ENCODE data around the gene SLC6A3.
"Not testable (repeated sequence)": the region's sequence is repeated elsewhere in the genome, so short reads cannot be mapped to it uniquely, and the experiment has no call there.

SLC6A3 gene

DNA sequence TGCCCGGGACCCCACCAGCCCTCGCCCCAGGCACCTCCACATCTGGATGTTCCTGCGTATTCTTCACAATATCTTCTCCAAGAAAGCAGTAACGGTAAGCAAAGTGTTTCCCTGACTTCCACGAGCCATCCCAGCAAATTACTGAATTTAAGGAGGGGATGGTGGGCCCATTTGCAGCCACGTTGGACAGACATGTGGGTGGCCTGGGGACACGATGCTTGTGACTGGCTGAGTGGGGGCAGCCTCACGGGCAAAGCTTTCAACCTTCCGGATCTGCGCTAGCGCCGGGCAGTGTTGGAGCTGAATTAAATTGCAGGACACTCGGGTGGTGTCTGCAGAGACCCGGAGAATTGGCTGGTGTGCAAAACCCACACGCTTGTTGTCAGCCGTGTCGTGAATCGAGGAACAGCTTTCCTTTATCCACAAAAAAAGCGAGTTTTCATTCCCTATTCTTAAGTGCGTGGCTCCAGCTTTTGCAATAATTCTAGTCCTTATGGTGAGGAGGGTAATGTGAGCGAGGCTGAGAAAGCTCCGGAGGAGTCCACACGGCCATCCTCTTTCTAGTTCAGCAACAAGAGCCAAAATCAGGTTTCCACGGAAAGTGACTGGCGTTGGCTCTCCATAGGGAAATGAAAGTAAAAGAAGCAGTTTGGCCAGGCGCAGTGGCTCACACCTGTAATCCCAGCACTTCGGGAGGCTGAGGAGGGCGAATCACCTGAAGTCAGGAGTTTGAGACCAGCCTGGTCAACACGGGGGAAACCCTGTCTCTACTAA lies 82.8 kb downstream of the SLC6A3 start:
- H3K18ac ChIP-seq (ENCODE audit: low read length), result no peak overlapping the region
- no peak overlapping the region for H3K56ac ChIP-seq (ENCODE audit: low read length)
- H3K4me1 ChIP-seq (ENCODE audit: control insufficient read depth, low read depth, low read length), result no peaks in the 10 kb centered on the region
- no peak overlapping the region for H2BK120ac ChIP-seq (ENCODE audit: low read depth, low read length)
- H3K23ac ChIP-seq (ENCODE audit: low read length), result no peak overlapping the region
- H2BK5ac ChIP-seq (ENCODE audit: low read length), result no peak overlapping the region
- H3K4me2 ChIP-seq (ENCODE audit: low read length), result no peak overlapping the region
- no peak overlapping the region for H3K9ac ChIP-seq (ENCODE audit: low read length)
- no peak for DNase-seq
- H4K8ac ChIP-seq (ENCODE audit: low read depth, low read length), result no peak overlapping the region
- no peaks in the 10 kb centered on the region for H3K79me2 ChIP-seq (ENCODE audit: control insufficient read depth, insufficient read depth, low read length)
- H3K4me3 ChIP-seq (ENCODE audit: low read length), result no peak overlapping the region
- no peak overlapping the region for H4K5ac ChIP-seq (ENCODE audit: low read length)
- no peak overlapping the region for H2BK15ac ChIP-seq (replicated peaks; ENCODE audit: low read depth)
- H2AK5ac ChIP-seq (ENCODE audit: low read length), result no peak overlapping the region
- H3K4ac ChIP-seq (ENCODE audit: low read depth, low read length), result no peak overlapping the region
- no peaks in the 10 kb centered on the region for H3K27me3 ChIP-seq (ENCODE audit: insufficient read depth, low read length, poor library complexity)
- H3K27ac ChIP-seq (ENCODE audit: low read depth, low read length), result no peak overlapping the region
- H3K36me3 ChIP-seq (ENCODE audit: control insufficient read depth, insufficient read depth, low read length), result no peaks in the 10 kb centered on the region
- H3K79me1 ChIP-seq (ENCODE audit: low read length), result no peaks in the 10 kb centered on the region
- WGBS (ENCODE audit: extremely low coverage, insufficient coverage, low lambda C conversion rate), result no CpG with 5 or more reads among the region's 29 CpGs

DNA sequence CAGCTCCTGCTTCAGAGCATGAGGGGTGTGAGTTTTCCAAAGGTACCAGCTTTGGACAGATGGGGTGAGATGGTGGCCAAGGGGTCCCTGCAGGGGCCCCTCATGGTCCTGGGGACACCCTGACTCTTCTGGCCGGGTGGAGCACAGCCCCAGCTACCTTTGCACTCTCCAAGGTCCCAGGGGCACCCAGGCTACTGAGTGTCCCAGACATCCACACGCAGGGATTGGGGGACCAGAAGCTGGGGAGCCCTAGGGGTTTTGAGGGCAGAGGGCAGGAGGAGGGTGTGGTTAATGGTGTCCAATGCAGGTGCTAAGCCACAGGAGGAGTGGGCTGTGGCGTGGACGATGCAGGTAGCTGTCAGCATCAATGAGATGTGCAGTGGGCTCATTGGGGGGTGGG lies 84.4 kb downstream of the SLC6A3 start:
- H3K27me3 ChIP-seq (ENCODE audit: insufficient read depth, low read length, poor library complexity), result no peaks in the 10 kb centered on the region
- no peak overlapping the region for H3K4me3 ChIP-seq (ENCODE audit: low read length)
- no peak overlapping the region for H3K27ac ChIP-seq (ENCODE audit: low read depth, low read length)
- H2BK120ac ChIP-seq (ENCODE audit: low read depth, low read length), result no peak overlapping the region
- no peak overlapping the region for H3K4me2 ChIP-seq (ENCODE audit: low read length)
- no peak overlapping the region for H3K23ac ChIP-seq (ENCODE audit: low read length)
- no peak overlapping the region for H2AK5ac ChIP-seq (ENCODE audit: low read length)
- no peak overlapping the region for H3K9ac ChIP-seq (ENCODE audit: low read length)
- no peak overlapping the region for H3K4ac ChIP-seq (ENCODE audit: low read depth, low read length)
- WGBS (ENCODE audit: extremely low coverage, insufficient coverage, low lambda C conversion rate), result no CpG with 5 or more reads among the region's 4 CpGs
- H2BK15ac ChIP-seq (replicated peaks; ENCODE audit: low read depth), result no peak overlapping the region
- no peak overlapping the region for H3K18ac ChIP-seq (ENCODE audit: low read length)
- no peak for DNase-seq
- H3K4me1 ChIP-seq (ENCODE audit: control insufficient read depth, low read depth, low read length), result no peaks in the 10 kb centered on the region
- no peak overlapping the region for H4K8ac ChIP-seq (ENCODE audit: low read depth, low read length)
- H2BK5ac ChIP-seq (ENCODE audit: low read length), result no peak overlapping the region
- H4K5ac ChIP-seq (ENCODE audit: low read length), result no peak overlapping the region
- no peaks in the 10 kb centered on the region for H3K79me1 ChIP-seq (ENCODE audit: low read length)
- no peak overlapping the region for H3K56ac ChIP-seq (ENCODE audit: low read length)
- H3K79me2 ChIP-seq (ENCODE audit: control insufficient read depth, insufficient read depth, low read length), result no peaks in the 10 kb centered on the region
- no peaks in the 10 kb centered on the region for H3K36me3 ChIP-seq (ENCODE audit: control insufficient read depth, insufficient read depth, low read length)

DNA sequence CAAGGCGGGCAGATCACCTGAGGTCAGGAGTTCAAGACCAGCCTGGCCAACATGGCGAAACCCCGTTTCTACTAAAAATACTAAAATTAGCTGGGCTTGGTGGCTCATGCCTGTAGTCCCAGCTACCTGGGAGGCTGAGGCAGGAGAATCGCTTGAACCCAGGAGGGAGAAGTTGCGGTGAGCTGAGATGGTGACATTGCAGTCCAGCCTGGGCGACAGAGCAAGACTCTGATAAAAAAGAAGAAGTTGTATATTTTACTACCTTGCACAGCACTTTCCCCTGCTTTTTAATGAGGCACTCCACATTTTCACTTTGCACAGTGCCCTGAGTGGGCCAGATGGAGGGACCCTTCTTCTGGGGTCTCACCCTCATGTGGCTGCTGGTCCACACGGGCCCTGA lies 84.9 kb downstream of the SLC6A3 start:
- not testable (repeated sequence) for H3K79me2 ChIP-seq (ENCODE audit: control insufficient read depth, insufficient read depth, low read length); H3K4me2 ChIP-seq (ENCODE audit: low read length); H3K4ac ChIP-seq (ENCODE audit: low read depth, low read length); H3K4me1 ChIP-seq (ENCODE audit: control insufficient read depth, low read depth, low read length); H4K5ac ChIP-seq (ENCODE audit: low read length); H2BK15ac ChIP-seq (replicated peaks; ENCODE audit: low read depth); H3K79me1 ChIP-seq (ENCODE audit: low read length); H3K27me3 ChIP-seq (ENCODE audit: insufficient read depth, low read length, poor library complexity); H3K18ac ChIP-seq (ENCODE audit: low read length); H3K9ac ChIP-seq (ENCODE audit: low read length); H2BK120ac ChIP-seq (ENCODE audit: low read depth, low read length); H2BK5ac ChIP-seq (ENCODE audit: low read length); H4K8ac ChIP-seq (ENCODE audit: low read depth, low read length); DNase-seq; H2AK5ac ChIP-seq (ENCODE audit: low read length); H3K36me3 ChIP-seq (ENCODE audit: control insufficient read depth, insufficient read depth, low read length); H3K56ac ChIP-seq (ENCODE audit: low read length); H3K27ac ChIP-seq (ENCODE audit: low read depth, low read length); H3K23ac ChIP-seq (ENCODE audit: low read length); H3K4me3 ChIP-seq (ENCODE audit: low read length)
- WGBS (ENCODE audit: extremely low coverage, insufficient coverage, low lambda C conversion rate), result no CpG with 5 or more reads among the region's 7 CpGs

DNA sequence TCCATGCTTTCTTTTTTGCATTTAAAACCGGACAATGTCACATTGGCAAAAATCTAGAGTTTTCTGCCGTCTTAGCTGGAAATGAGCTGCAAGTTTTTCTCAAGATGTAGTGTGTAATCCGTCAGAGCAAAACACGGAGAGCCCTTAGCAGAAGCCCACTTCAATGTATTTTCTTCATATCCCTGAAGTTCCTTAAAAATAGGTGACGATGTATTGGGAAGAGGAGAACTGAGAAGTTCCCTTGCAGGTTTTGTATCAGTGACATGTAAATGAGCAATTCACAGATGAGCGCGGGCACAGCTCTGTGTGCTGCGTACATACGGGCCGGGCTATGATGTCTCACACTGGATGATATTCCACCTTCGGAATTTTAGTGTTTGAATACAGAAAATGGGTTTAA lies 85.5 kb downstream of the SLC6A3 start:
- Histone ChIP-seq H2BK5ac (ENCODE audit: low read length) (no peak overlapping the region), H3K56ac (ENCODE audit: low read length) (no peak overlapping the region), H3K27ac (ENCODE audit: low read depth, low read length) (no peak overlapping the region), H3K79me1 (ENCODE audit: low read length) (no peaks in the 10 kb centered on the region), H3K9ac (ENCODE audit: low read length) (no peak overlapping the region), H3K18ac (ENCODE audit: low read length) (no peak overlapping the region), H3K27me3 (ENCODE audit: insufficient read depth, low read length, poor library complexity) (no peaks in the 10 kb centered on the region), H2BK15ac (replicated peaks; ENCODE audit: low read depth) (no peak overlapping the region), H3K79me2 (ENCODE audit: control insufficient read depth, insufficient read depth, low read length) (no peaks in the 10 kb centered on the region), H3K4ac (ENCODE audit: low read depth, low read length) (no peak overlapping the region), H4K8ac (ENCODE audit: low read depth, low read length) (no peak overlapping the region), H4K5ac (ENCODE audit: low read length) (no peak overlapping the region), H3K4me3 (ENCODE audit: low read length) (no peak overlapping the region), H3K4me2 (ENCODE audit: low read length) (no peak overlapping the region), H3K4me1 (ENCODE audit: control insufficient read depth, low read depth, low read length) (no peaks in the 10 kb centered on the region), H3K23ac (ENCODE audit: low read length) (no peak overlapping the region), H2AK5ac (ENCODE audit: low read length) (no peak overlapping the region), H3K36me3 (ENCODE audit: control insufficient read depth, insufficient read depth, low read length) (no peaks in the 10 kb centered on the region), H2BK120ac (ENCODE audit: low read depth, low read length) (no peak overlapping the region)
- WGBS (ENCODE audit: extremely low coverage, insufficient coverage, low lambda C conversion rate), result no CpG with 5 or more reads among the region's 11 CpGs
- no peak for DNase-seq

DNA sequence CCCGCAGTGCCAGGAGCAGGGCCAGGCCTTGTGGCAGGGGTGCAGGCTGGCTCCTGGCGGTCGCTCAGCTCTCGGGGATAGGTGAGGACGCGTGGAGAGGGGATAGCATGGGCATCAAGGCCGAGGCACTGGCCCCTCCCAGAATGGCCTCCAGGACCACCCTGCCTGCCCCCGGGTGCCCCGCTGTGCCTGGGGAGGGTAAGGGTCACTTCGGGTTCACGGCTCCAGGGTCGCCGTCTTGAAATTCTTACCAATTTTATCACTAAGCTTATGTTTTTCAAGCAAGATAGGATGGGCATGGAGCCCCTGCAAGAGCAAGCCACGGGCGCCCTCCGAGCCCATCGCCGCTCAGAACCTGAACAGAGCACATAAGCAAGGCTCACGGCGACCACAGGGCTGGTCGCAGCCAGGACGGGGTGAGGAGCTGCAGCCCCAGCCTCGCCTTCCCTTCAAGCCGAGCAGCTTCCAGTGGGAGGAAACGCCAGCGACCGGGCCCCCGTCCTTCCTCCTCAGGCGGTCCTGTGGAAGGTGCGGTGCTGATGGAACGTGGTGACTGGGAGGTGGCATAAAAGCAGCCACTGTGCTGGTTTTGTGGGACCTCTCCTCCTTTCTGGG lies 86.1 kb downstream of the SLC6A3 start:
- Histone ChIP-seq H3K27ac (ENCODE audit: low read depth, low read length) (no peak overlapping the region), H2BK15ac (replicated peaks; ENCODE audit: low read depth) (no peak overlapping the region), H2BK5ac (ENCODE audit: low read length) (no peak overlapping the region), H3K56ac (ENCODE audit: low read length) (no peak overlapping the region), H3K4me1 (ENCODE audit: control insufficient read depth, low read depth, low read length) (no peaks in the 10 kb centered on the region), H4K5ac (ENCODE audit: low read length) (no peak overlapping the region), H3K9ac (ENCODE audit: low read length) (no peak overlapping the region), H3K79me2 (ENCODE audit: control insufficient read depth, insufficient read depth, low read length) (no peaks in the 10 kb centered on the region), H3K23ac (ENCODE audit: low read length) (no peak overlapping the region), H2BK120ac (ENCODE audit: low read depth, low read length) (no peak overlapping the region), H3K36me3 (ENCODE audit: control insufficient read depth, insufficient read depth, low read length) (no peaks in the 10 kb centered on the region), H3K4ac (ENCODE audit: low read depth, low read length) (no peak overlapping the region), H3K79me1 (ENCODE audit: low read length) (no peaks in the 10 kb centered on the region), H2AK5ac (ENCODE audit: low read length) (no peak overlapping the region), H3K27me3 (ENCODE audit: insufficient read depth, low read length, poor library complexity) (no peaks in the 10 kb centered on the region), H3K4me3 (ENCODE audit: low read length) (no peak overlapping the region), H4K8ac (ENCODE audit: low read depth, low read length) (no peak overlapping the region), H3K18ac (ENCODE audit: low read length) (no peak overlapping the region), H3K4me2 (ENCODE audit: low read length) (no peak overlapping the region)
- DNase-seq, result no peak
- WGBS (ENCODE audit: extremely low coverage, insufficient coverage, low lambda C conversion rate), result no CpG with 5 or more reads among the region's 31 CpGs

DNA sequence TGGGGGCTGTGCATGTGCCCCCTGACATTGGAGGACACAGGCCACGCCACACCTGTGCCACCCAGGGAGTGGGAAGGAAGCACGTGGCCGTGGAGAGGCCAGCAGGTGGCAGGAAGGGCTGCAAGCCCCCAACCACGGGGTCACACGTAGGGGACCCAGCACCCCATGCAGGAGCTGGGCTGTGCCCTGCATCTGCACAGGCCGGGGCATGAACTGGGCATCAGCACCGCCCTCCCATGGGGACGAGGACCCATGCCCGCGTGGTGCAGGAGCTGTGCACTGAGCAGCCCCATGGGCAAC lies 86.6 kb downstream of the SLC6A3 start:
- no peaks in the 10 kb centered on the region for H3K36me3 ChIP-seq (ENCODE audit: control insufficient read depth, insufficient read depth, low read length)
- H3K4me2 ChIP-seq (ENCODE audit: low read length), result no peak overlapping the region
- no peak overlapping the region for H3K23ac ChIP-seq (ENCODE audit: low read length)
- no peak overlapping the region for H3K4me3 ChIP-seq (ENCODE audit: low read length)
- no peaks in the 10 kb centered on the region for H3K4me1 ChIP-seq (ENCODE audit: control insufficient read depth, low read depth, low read length)
- H3K79me2 ChIP-seq (ENCODE audit: control insufficient read depth, insufficient read depth, low read length), result no peaks in the 10 kb centered on the region
- no peak for DNase-seq
- H3K27me3 ChIP-seq (ENCODE audit: insufficient read depth, low read length, poor library complexity), result no peaks in the 10 kb centered on the region
- H2BK15ac ChIP-seq (replicated peaks; ENCODE audit: low read depth), result no peak overlapping the region
- H4K5ac ChIP-seq (ENCODE audit: low read length), result no peak overlapping the region
- no peak overlapping the region for H3K9ac ChIP-seq (ENCODE audit: low read length)
- no CpG with 5 or more reads among the region's 10 CpGs for WGBS (ENCODE audit: extremely low coverage, insufficient coverage, low lambda C conversion rate)
- H2BK5ac ChIP-seq (ENCODE audit: low read length), result no peak overlapping the region
- no peak overlapping the region for H3K56ac ChIP-seq (ENCODE audit: low read length)
- H3K4ac ChIP-seq (ENCODE audit: low read depth, low read length), result no peak overlapping the region
- H3K18ac ChIP-seq (ENCODE audit: low read length), result no peak overlapping the region
- no peaks in the 10 kb centered on the region for H3K79me1 ChIP-seq (ENCODE audit: low read length)
- no peak overlapping the region for H2AK5ac ChIP-seq (ENCODE audit: low read length)
- H2BK120ac ChIP-seq (ENCODE audit: low read depth, low read length), result no peak overlapping the region
- no peak overlapping the region for H3K27ac ChIP-seq (ENCODE audit: low read depth, low read length)
- no peak overlapping the region for H4K8ac ChIP-seq (ENCODE audit: low read depth, low read length)

Measured in mesendoderm (in vitro differentiated cells).